B cell (primary cell): ENCODE data around the gene YWHAE. TPM values are rescaled to one million over a fixed set of nuclear protein-coding genes. Genes with fewer than 3 reads are reported as not detected.
A peak's percentile ranks its signal among the peaks of the same experiment; 100 is the strongest.

ENCODE experiments used
- ATAC-seq: fragments of 200-7000 bp; cut with Tn5 transposase; one replicate; pipeline ENCODE4 v1.10.0; 2021; ENCODE audit warnings: low read depth, mild to moderate bottlenecking, moderate number of reproducible peaks, moderate library complexity
- CTCF ChIA-PET: fragments of 350-600 bp; sonication (Branson Sonifier 250); formaldehyde crosslinking; loops from one replicate; lab custom pipeline; 2021; ENCODE audit warnings: antibody characterized with exemption, inconsistent platforms; lab: Charles Lee
- POLR2A ChIA-PET: fragments of 350-600 bp; sonication (Branson Sonifier 250); formaldehyde crosslinking; loops from one replicate; lab custom pipeline; 2021; ENCODE audit warnings: antibody characterized with exemption; lab: Charles Lee
- DNase-seq: peaks from one replicate; pipeline ENCODE4 v3.0.0; 2013
- H2AFZ ChIP-seq: 2 replicates; pipeline ENCODE4 v1.6.1; 2012; ENCODE audit warnings: mild to moderate bottlenecking, low read depth, low read length; ENCODE audit not compliant: insufficient read depth, poor library complexity, severe bottlenecking
- H3K27ac ChIP-seq, 2 donors: 1 replicate in 1 of 2; 2 replicates in 1 of 2; pipeline ENCODE4 v1.5.1; 2012 to 2013; ENCODE audit warnings: low read length in 2 of 2, mild to moderate bottlenecking in 2 of 2, moderate library complexity in 1 of 2
- H3K27me3 ChIP-seq, 4 experiments: fragments of 200-600 bp in 1 of 4; sonication (generic) in 1 of 4; replicated peaks in 1 of 4; 1 replicate in 2 of 4; 2 replicates in 2 of 4; pipeline versions ENCODE4 v1.6.1 to v1.7.0; 2013 to 2016; ENCODE audit warnings: low read length in 3 of 4, mild to moderate bottlenecking in 2 of 4, mixed read lengths in 1 of 4, moderate library complexity in 1 of 4; ENCODE audit not compliant: insufficient read depth in 4 of 4, control insufficient read depth in 3 of 4; ENCODE audit errors: control extremely low read depth in 1 of 4
- H3K36me3 ChIP-seq, 2 experiments: replicated peaks in 1 of 2; 1 replicate in 1 of 2; 2 replicates in 1 of 2; pipeline versions ENCODE4 v1.6.1 to v1.7.1; 2013; ENCODE audit warnings: low read length in 1 of 2; ENCODE audit not compliant: insufficient read depth in 2 of 2, control insufficient read depth in 1 of 2; ENCODE audit errors: control extremely low read depth in 1 of 2, extremely low read depth in 1 of 2
- H3K4me1 ChIP-seq, 2 donors: fragments of 200-600 bp in 1 of 2; sonication (generic) in 1 of 2; 1 replicate in 1 of 2; 2 replicates in 1 of 2; pipeline versions ENCODE4 v1.5.1 to v1.6.1; 2013 to 2017; ENCODE audit warnings: low read length in 2 of 2; ENCODE audit not compliant: control insufficient read depth in 2 of 2, insufficient read depth in 2 of 2
- H3K4me2 ChIP-seq: replicated peaks from 2 replicates; pipeline ENCODE3; 2012; ENCODE audit warnings: mild to moderate bottlenecking, low read depth, low read length; ENCODE audit not compliant: poor library complexity, severe bottlenecking
- H3K4me3 ChIP-seq, 5 experiments: fragments of 200-600 bp in 1 of 5; sonication (generic) in 1 of 5; 1 replicate in 3 of 5; 2 replicates in 2 of 5; pipeline versions ENCODE4 v1.5.1 to v1.7.0; 2011 to 2016; ENCODE audit warnings: low read length in 4 of 5, mild to moderate bottlenecking in 4 of 5, low read depth in 2 of 5, control low read depth in 1 of 5, moderate library complexity in 1 of 5; ENCODE audit not compliant: insufficient read depth in 1 of 5; ENCODE audit errors: control extremely low read depth in 1 of 5, extremely low read depth in 1 of 5
- H3K79me2 ChIP-seq: fragments of 200-600 bp; sonication (generic); one replicate; pipeline ENCODE4 v1.6.0; 2016; ENCODE audit warnings: low read length; ENCODE audit not compliant: control insufficient read depth, insufficient read depth
- H3K9ac ChIP-seq: fragments of 200-600 bp; sonication (generic); 2 replicates; pipeline ENCODE4 v1.6.1; 2017; ENCODE audit warnings: mild to moderate bottlenecking, low read length, moderate library complexity
- H3K9me3 ChIP-seq, 3 donors: one replicate each; pipeline versions ENCODE4 v1.6.1 to v1.7.1; 2013; ENCODE audit warnings: low read length in 2 of 3; ENCODE audit not compliant: control insufficient read depth in 2 of 3, insufficient read depth in 1 of 3; ENCODE audit errors: control extremely low read depth in 1 of 3
- H4K20me1 ChIP-seq: 2 replicates; pipeline ENCODE4 v1.6.0; 2012; ENCODE audit warnings: mild to moderate bottlenecking, low read length; ENCODE audit not compliant: insufficient read depth, control insufficient read depth, poor library complexity, severe bottlenecking
- H3K27ac Mint-ChIP-seq: one replicate; pipeline ENCODE4 v1.8.0; 2021; ENCODE audit warnings: mixed read lengths
- H3K27me3 Mint-ChIP-seq: one replicate; pipeline ENCODE4 v1.8.0; 2021; ENCODE audit warnings: mixed read lengths
- H3K4me1 Mint-ChIP-seq: one replicate; pipeline ENCODE4 v1.8.0; 2021; ENCODE audit warnings: mixed read lengths
- H3K4me3 Mint-ChIP-seq: one replicate; pipeline ENCODE4 v1.8.0; 2021; ENCODE audit warnings: mixed read lengths
- H3K9me3 Mint-ChIP-seq: one replicate; pipeline ENCODE4 v1.8.0; 2022; ENCODE audit warnings: mixed read lengths; ENCODE audit not compliant: insufficient read depth
- EZH2 ChIP-seq: IDR thresholded peaks from 2 replicates; pipeline ENCODE4 v1.6.1; 2012; ENCODE audit warnings: borderline replicate concordance, low read depth, mild to moderate bottlenecking, moderate library complexity, low read length; ENCODE audit not compliant: insufficient read depth, poor library complexity, severe bottlenecking
- WGBS: methylation state at CpG from one replicate; pipeline ENCODE4 v1.1.5; 2013; ENCODE audit warnings: missing lambda C conversion rate; ENCODE audit not compliant: insufficient coverage; 5-methylcytosine and 5-hydroxymethylcytosine counted together
- intact Hi-C: fragments of 100-400 bp; cut with micrococcal nuclease; formaldehyde crosslinking; loops from one replicate; pipeline ENCODE4 v1.10.0; 2022
- polyA plus RNA-seq: library from polyadenylated mRNA; depleted of rRNA; stranded (reverse); fragments of >200 nt; gene quantifications from 2 replicates; pipeline ENCODE4 v1.2.3, GENCODE V29; 2012
- total RNA-seq, 2 donors: library from RNA; stranded (reverse); fragments of 120-200 nt in 1 of 2; gene quantifications; 1 replicate in 1 of 2; 2 replicates in 1 of 2; pipeline versions ENCODE4 v1.2.3 to v1.2.4, GENCODE V29; 2013 to 2022
- TF ChIP-seq, protein P1 (sequence below): fragments of 200-600 bp; IDR thresholded peaks from one replicate; pipeline ENCODE4 v1.8.0; 2022; ENCODE audit warnings: antibody characterized with exemption, mild to moderate bottlenecking

Gene YWHAE
- total and polyA plus RNA-seq, 2 donors (not counting 1 experiment from before 2014, with no cell fraction given): 54.3 to 149 TPM

DNA sequence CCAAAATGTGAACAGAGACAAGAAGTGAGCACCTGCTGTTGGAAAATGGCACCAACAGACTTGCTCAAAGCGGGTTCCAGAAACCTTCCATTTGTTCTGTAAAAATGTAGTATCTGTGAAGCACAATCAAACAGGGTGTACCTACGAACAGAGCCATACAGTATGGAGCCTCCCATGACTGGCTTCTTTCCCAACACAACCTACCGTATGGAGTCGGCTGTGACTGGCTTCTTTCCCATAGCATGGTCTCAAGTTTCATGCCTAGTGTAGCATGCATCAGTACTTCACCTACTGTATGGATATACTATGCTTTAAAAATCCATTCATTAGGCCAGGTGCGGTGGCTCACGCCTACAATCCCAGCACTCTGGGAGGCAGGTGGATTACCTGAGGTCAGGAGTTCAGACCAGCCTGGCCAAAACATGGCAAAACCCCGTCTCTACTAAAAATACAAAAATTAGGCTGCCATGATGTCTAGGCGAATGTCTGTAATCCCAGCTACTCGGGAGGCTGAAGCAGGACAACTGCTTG, 26.2 kb downstream of the YWHAE start:
- Mint-ChIP-seq H3K27ac (no peak overlapping the region), H3K4me1 (peaks cover 70% of the 10 kb centered on the region), H3K27me3 (no peaks in the 10 kb centered on the region), H3K4me3 (peak overlapping the region; percentile 47), H3K9me3 (no peaks in the 10 kb centered on the region)
- intact Hi-C loops: loop anchor here (2.0 kb wide), 1 partner anchor 17 kb away; no protein-coding TSS in a partner anchor
- TF ChIP-seq, protein P1, sequence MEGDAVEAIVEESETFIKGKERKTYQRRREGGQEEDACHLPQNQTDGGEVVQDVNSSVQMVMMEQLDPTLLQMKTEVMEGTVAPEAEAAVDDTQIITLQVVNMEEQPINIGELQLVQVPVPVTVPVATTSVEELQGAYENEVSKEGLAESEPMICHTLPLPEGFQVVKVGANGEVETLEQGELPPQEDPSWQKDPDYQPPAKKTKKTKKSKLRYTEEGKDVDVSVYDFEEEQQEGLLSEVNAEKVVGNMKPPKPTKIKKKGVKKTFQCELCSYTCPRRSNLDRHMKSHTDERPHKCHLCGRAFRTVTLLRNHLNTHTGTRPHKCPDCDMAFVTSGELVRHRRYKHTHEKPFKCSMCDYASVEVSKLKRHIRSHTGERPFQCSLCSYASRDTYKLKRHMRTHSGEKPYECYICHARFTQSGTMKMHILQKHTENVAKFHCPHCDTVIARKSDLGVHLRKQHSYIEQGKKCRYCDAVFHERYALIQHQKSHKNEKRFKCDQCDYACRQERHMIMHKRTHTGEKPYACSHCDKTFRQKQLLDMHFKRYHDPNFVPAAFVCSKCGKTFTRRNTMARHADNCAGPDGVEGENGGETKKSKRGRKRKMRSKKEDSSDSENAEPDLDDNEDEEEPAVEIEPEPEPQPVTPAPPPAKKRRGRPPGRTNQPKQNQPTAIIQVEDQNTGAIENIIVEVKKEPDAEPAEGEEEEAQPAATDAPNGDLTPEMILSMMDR: no peak
- TF ChIP-seq EZH2: no peak
- POLR2A ChIA-PET: no interaction called here
- no peak overlapping the region for H3K27ac ChIP-seq
- H3K4me3 ChIP-seq: no peak overlapping the region
- CTCF ChIA-PET: interaction anchor here (0.5 to 1.6 kb wide), 3 partner anchors 9 to 173 kb away, joined by 3 to 5 read pairs (median 5); no protein-coding TSS in a partner anchor
- no peak overlapping the region for H2AFZ ChIP-seq
- H3K79me2 ChIP-seq: peaks cover 100% of the 10 kb centered on the region
- WGBS: 94% methylated on average over 2 of the region's 9 CpGs
- ATAC-seq: no peak
- no peak overlapping the region for H3K9ac ChIP-seq
- no peaks in the 10 kb centered on the region for H3K9me3 ChIP-seq
- H3K4me2 ChIP-seq: peak overlapping the region; percentile 46
- H4K20me1 ChIP-seq: peaks cover 98% of the 10 kb centered on the region
- no peaks in the 10 kb centered on the region for H3K27me3 ChIP-seq
- no peak for DNase-seq
- peaks cover 43 to 46% of the 10 kb centered on the region in 2 donors for H3K4me1 ChIP-seq
- H3K36me3 ChIP-seq: peaks cover 0 to 29% of the 10 kb centered on the region in 2 experiments

DNA sequence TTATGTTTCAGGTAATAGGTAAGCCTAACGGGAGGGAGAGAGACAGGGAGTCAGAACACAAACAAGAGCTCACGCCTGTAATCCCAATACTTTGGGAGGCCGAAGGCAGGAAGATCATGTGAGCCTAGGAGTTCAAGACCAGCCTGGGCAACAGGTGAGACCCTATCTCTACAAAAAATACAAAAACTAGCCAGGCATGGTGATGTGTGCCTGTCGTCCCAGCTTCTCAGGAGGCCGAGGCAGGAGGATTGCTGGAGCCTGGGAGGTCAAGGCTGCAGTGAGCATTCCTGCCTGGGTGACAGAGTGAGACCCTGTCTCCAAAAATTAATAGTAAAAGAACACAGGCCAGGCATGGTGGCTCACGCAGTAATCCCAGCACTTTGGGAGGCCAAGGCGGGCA, 27.4 kb downstream of the YWHAE start:
- intact Hi-C loops: no loop called here

More for the DNA sequence above, 27.4 kb downstream of the YWHAE start:
- ChIA-PET CTCF (interaction anchor here (1.4 to 2.4 kb wide), 4 partner anchors 11 to 144 kb away, joined by 4 to 6 read pairs (median 6); partner anchors contain the start of gene INPP5K), POLR2A (no interaction called here)
- Histone ChIP-seq H3K4me2 (no peak overlapping the region), H3K4me1 (peaks cover 41 to 45% of the 10 kb centered on the region in 2 donors), H3K4me3 (no peak overlapping the region), H3K9ac (no peak overlapping the region), H3K79me2 (peaks cover 100% of the 10 kb centered on the region), H2AFZ (no peak overlapping the region), H3K27me3 (no peaks in the 10 kb centered on the region), H3K9me3 (no peaks in the 10 kb centered on the region), H3K27ac (no peak overlapping the region), H4K20me1 (peaks cover 97% of the 10 kb centered on the region), H3K36me3 (peaks cover 0 to 25% of the 10 kb centered on the region in 2 experiments)
- H3K4me3 Mint-ChIP-seq: no peak overlapping the region
- TF ChIP-seq, protein P1: no peak
- no peak for TF ChIP-seq EZH2
- no peaks in the 10 kb centered on the region for H3K9me3 Mint-ChIP-seq
- 91% methylated on average over 6 of the region's 7 CpGs for WGBS
- ATAC-seq (no peak), DNase-seq (no peak)
- peaks cover 64% of the 10 kb centered on the region for H3K4me1 Mint-ChIP-seq
- no peak overlapping the region for H3K27ac Mint-ChIP-seq
- H3K27me3 Mint-ChIP-seq: no peaks in the 10 kb centered on the region
